HL-60/S4 treated with retinoic acid at 250 ng/mL for 4 days and 3 days (cell line): ENCODE data around the gene MRGPRX3.

Source experiments
- in situ Hi-C: fragments of 300-500 bp; cut with MboI; formaldehyde crosslinking; loops from 2 replicates; pipeline ENCODE4 v1.7.0; 2022; ENCODE audit warnings: low sequenced_read_pairs

The MRGPRX3 gene

GRCh38 chr11:18151581-18151980, 19.2 kb downstream of the MRGPRX3 start:
- in situ Hi-C loops: no loop called here

GRCh38 chr11:18168372-18168771, 36.0 kb downstream of the MRGPRX3 start:
- in situ Hi-C loops: no loop called here

GRCh38 chr11:18171377-18172000, 39.1 kb downstream of the MRGPRX3 start:
- in situ Hi-C loops: no loop called here

GRCh38 chr11:18172666-18173065, 40.3 kb downstream of the MRGPRX3 start, which contains the start of gene MRGPRX4:
TSS of gene MRGPRX4 (plus strand) at chr11:18172837. CDS start at chr11:18173257, 420 bp downstream.
- in situ Hi-C loops: no loop called here

GRCh38 chr11:18173225-18173866, 41.0 kb downstream of the MRGPRX3 start:
- in situ Hi-C loops: no loop called here
